KMS-11 (cell line): ENCODE results near the gene GOLIM4.

ENCODE experiments used
- H2AFZ ChIP-seq: fragments of 200-600 bp; sonication (generic); 2 replicates; pipeline ENCODE4 v1.6.1; 2016; ENCODE audit warnings: antibody characterized with exemption, mixed run types, low read depth
- H3K27ac ChIP-seq: fragments of 200-600 bp; sonication (generic); 2 replicates; pipeline ENCODE4 v1.6.1; 2016; ENCODE audit warnings: mild to moderate bottlenecking, mixed run types
- H3K27me3 ChIP-seq: fragments of 200-600 bp; sonication (generic); 2 replicates; pipeline ENCODE4 v1.6.1; 2017; ENCODE audit warnings: mild to moderate bottlenecking, low read depth, mixed run types, moderate library complexity; ENCODE audit not compliant: insufficient read depth
- H3K36me3 ChIP-seq: fragments of 200-600 bp; sonication (generic); 2 replicates; pipeline ENCODE4 v1.6.1; 2017; ENCODE audit warnings: mild to moderate bottlenecking, mixed run types; ENCODE audit not compliant: insufficient read depth
- H3K4me1 ChIP-seq: fragments of 200-600 bp; sonication (generic); 2 replicates; pipeline ENCODE4 v1.6.1; 2016; ENCODE audit warnings: mild to moderate bottlenecking, low read depth, mixed run types; ENCODE audit not compliant: poor library complexity, severe bottlenecking
- H3K4me2 ChIP-seq: fragments of 200-600 bp; sonication (generic); 2 replicates; pipeline ENCODE4 v1.7.0; 2016; ENCODE audit warnings: mild to moderate bottlenecking, mixed run types
- H3K4me3 ChIP-seq: fragments of 200-600 bp; sonication (generic); IDR thresholded peaks from 2 replicates; pipeline ENCODE4 v1.6.1; 2017; ENCODE audit warnings: low read depth, low read length, mixed read lengths; ENCODE audit not compliant: insufficient read depth
- H3K79me2 ChIP-seq: fragments of 200-600 bp; sonication (generic); 2 replicates; pipeline ENCODE4 v1.6.1; 2016; ENCODE audit warnings: low read depth, mixed run types; ENCODE audit not compliant: insufficient read depth
- H3K9ac ChIP-seq: fragments of 200-600 bp; sonication (generic); 2 replicates; pipeline ENCODE4 v1.6.1; 2016; ENCODE audit warnings: mild to moderate bottlenecking, mixed run types
- H4K20me1 ChIP-seq: fragments of 200-600 bp; sonication (generic); 2 replicates; pipeline ENCODE4 v1.6.1; 2016; ENCODE audit warnings: mild to moderate bottlenecking, mixed run types; ENCODE audit not compliant: insufficient read depth
- CTCF ChIP-seq: fragments of 200-600 bp; sonication (generic); conservative IDR thresholded peaks from 2 replicates; pipeline ENCODE4 v1.6.1; 2017; ENCODE audit warnings: low read depth, mild to moderate bottlenecking, antibody characterized with exemption, low read length, moderate library complexity, mixed read lengths

GOLIM4 gene

GRCh38 chr3:167992381-167992780 lies 103.3 kb downstream of the GOLIM4 start:
- no peak overlapping the region for H3K9ac ChIP-seq
- H2AFZ ChIP-seq, result no peak overlapping the region
- no peak overlapping the region for H3K4me2 ChIP-seq
- H3K79me2 ChIP-seq, result no peaks in the 10 kb centered on the region
- no peaks in the 10 kb centered on the region for H4K20me1 ChIP-seq
- TF ChIP-seq CTCF, result no peak
- H3K4me3 ChIP-seq, result no peak overlapping the region
- no peaks in the 10 kb centered on the region for H3K36me3 ChIP-seq
- no peaks in the 10 kb centered on the region for H3K4me1 ChIP-seq
- H3K27ac ChIP-seq, result no peak overlapping the region
- no peaks in the 10 kb centered on the region for H3K27me3 ChIP-seq

GRCh38 chr3:167991213-167991612 lies 104.5 kb downstream of the GOLIM4 start:
- H3K4me3 ChIP-seq, result no peak overlapping the region
- H3K79me2 ChIP-seq, result no peaks in the 10 kb centered on the region
- H4K20me1 ChIP-seq, result no peaks in the 10 kb centered on the region

DNA sequence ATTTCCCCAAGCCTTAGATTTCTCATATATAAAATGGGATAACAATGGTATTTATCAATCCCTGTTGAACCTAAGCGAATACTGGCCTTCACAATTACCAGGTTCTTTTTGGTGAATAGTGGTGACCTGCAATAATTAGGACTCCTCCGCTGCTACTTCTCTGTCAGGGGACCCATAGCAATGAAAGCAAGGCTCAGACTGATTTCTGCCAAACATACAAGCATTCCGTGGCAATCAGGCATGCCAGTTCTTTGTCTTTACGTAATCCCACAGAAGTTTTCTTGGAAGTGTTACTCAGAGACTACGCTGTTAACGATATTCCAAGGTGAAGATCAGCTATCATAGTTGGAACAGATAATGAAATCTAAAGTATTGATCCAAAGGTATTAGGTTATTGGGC lies 105.7 kb downstream of the GOLIM4 start:
- H2AFZ ChIP-seq, result no peak overlapping the region
- H3K4me1 ChIP-seq, result no peaks in the 10 kb centered on the region
- no peaks in the 10 kb centered on the region for H3K36me3 ChIP-seq
- no peak overlapping the region for H3K4me3 ChIP-seq
- no peaks in the 10 kb centered on the region for H3K79me2 ChIP-seq
- no peak for TF ChIP-seq CTCF
- H4K20me1 ChIP-seq, result no peaks in the 10 kb centered on the region
- H3K27ac ChIP-seq, result no peak overlapping the region
- no peak overlapping the region for H3K4me2 ChIP-seq
- no peak overlapping the region for H3K9ac ChIP-seq
- no peaks in the 10 kb centered on the region for H3K27me3 ChIP-seq

More at GRCh38 chr3:167991213-167991612, 104.5 kb downstream of the GOLIM4 start:
- H2AFZ ChIP-seq, result no peak overlapping the region
- TF ChIP-seq CTCF, result no peak
- no peak overlapping the region for H3K27ac ChIP-seq
- no peaks in the 10 kb centered on the region for H3K36me3 ChIP-seq
- H3K4me1 ChIP-seq, result no peaks in the 10 kb centered on the region
- H3K9ac ChIP-seq, result no peak overlapping the region
- H3K27me3 ChIP-seq, result no peaks in the 10 kb centered on the region
- no peak overlapping the region for H3K4me2 ChIP-seq

- no peak overlapping the region for H3K9ac ChIP-seq
- no peaks in the 10 kb centered on the region for H3K4me1 ChIP-seq
- H3K27ac ChIP-seq, result no peak overlapping the region
- TF ChIP-seq CTCF, result no peak
- H3K36me3 ChIP-seq, result no peaks in the 10 kb centered on the region
- no peak overlapping the region for H2AFZ ChIP-seq
- no peak overlapping the region for H3K4me2 ChIP-seq
- no peak overlapping the region for H3K4me3 ChIP-seq
- H4K20me1 ChIP-seq, result no peaks in the 10 kb centered on the region
- H3K27me3 ChIP-seq, result no peaks in the 10 kb centered on the region
- H3K79me2 ChIP-seq, result no peaks in the 10 kb centered on the region
Measured at GRCh38 chr3:167989066-167989465, 106.7 kb downstream of the GOLIM4 start.
